Measurements from ENCODE around the gene MAP3K2. TPM values are rescaled to one million over a fixed set of nuclear protein-coding genes. Genes with fewer than 3 reads are reported as not detected.

Gene MAP3K2
- total and polyA plus RNA-seq, 4 donors: 5.9 to 46.2 (median 17.0) TPM

DNA sequence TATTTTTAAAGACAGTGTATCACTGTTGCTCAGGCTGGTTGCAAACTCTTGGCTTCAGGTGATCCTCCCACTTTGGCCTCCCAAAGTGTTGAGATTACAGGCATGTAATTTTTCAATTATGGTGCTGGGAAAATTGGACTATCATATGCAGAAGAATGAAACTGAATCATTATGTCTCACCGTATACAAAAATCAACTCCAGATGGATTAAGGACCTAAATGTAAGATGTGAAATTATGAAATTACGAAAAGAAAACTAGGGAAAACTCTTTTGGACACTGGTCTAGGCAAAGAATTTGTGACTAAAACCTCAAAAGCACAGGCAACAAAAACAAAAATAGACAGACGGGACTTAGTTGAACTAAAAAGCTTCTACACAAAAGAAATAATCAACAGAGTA lies 31.2 kb downstream of the MAP3K2 start:
- 98% methylated on average over 3 of the region's 3 CpGs for WGBS
- H3K27ac ChIP-seq (ENCODE audit: low read depth in 1 of 2, low read length in 2 of 2): no peak overlapping the region
- no peaks in the 10 kb centered on the region for H3K27me3 ChIP-seq (ENCODE audit: control insufficient read depth in 4 of 4, insufficient read depth in 4 of 4, low read length in 3 of 4)
- no peak overlapping the region for H3K4me3 ChIP-seq (ENCODE audit: low read depth in 1 of 3, low read length in 3 of 3)
- peaks cover 7 to 21% (median 18%) of the 10 kb centered on the region in 4 donors for H3K4me1 ChIP-seq (ENCODE audit: control insufficient read depth in 4 of 4, insufficient read depth in 4 of 4, low read length in 3 of 4)
- DNase-seq (ENCODE audit: low spot score): no peak
- H3K9me3 ChIP-seq (ENCODE audit: control insufficient read depth in 4 of 4, low read length in 3 of 4): no peaks in the 10 kb centered on the region
- H3K36me3 ChIP-seq (ENCODE audit: control insufficient read depth in 4 of 4, insufficient read depth in 3 of 4, low read depth in 1 of 4, low read length in 3 of 4): no peaks in the 10 kb centered on the region
- TF ChIP-seq TAF1 (conservative IDR thresholded peaks at IDR 0.05): no peak
- TF ChIP-seq, protein P1, sequence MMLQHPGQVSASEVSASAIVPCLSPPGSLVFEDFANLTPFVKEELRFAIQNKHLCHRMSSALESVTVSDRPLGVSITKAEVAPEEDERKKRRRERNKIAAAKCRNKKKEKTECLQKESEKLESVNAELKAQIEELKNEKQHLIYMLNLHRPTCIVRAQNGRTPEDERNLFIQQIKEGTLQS (IDR thresholded peaks at IDR 0.05): no peak
- TF ChIP-seq RXRA (IDR thresholded peaks at IDR 0.05): no peak
- no peak for TF ChIP-seq FOXA1 (IDR thresholded peaks at IDR 0.05)
- TF ChIP-seq YY1 (IDR thresholded peaks at IDR 0.05): no peak
- no peak for TF ChIP-seq SP1 (IDR thresholded peaks at IDR 0.05)
- no peak for TF ChIP-seq EGR1 (IDR thresholded peaks at IDR 0.05; ENCODE audit: low read depth in 2 of 2)
- no peak for TF ChIP-seq JUND (IDR thresholded peaks at IDR 0.05)
- TF ChIP-seq, protein P2, sequence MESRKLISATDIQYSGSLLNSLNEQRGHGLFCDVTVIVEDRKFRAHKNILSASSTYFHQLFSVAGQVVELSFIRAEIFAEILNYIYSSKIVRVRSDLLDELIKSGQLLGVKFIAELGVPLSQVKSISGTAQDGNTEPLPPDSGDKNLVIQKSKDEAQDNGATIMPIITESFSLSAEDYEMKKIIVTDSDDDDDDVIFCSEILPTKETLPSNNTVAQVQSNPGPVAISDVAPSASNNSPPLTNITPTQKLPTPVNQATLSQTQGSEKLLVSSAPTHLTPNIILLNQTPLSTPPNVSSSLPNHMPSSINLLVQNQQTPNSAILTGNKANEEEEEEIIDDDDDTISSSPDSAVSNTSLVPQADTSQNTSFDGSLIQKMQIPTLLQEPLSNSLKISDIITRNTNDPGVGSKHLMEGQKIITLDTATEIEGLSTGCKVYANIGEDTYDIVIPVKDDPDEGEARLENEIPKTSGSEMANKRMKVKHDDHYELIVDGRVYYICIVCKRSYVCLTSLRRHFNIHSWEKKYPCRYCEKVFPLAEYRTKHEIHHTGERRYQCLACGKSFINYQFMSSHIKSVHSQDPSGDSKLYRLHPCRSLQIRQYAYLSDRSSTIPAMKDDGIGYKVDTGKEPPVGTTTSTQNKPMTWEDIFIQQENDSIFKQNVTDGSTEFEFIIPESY (IDR thresholded peaks at IDR 0.05): no peak
- TF ChIP-seq FOXA2 (IDR thresholded peaks at IDR 0.05): no peak
- no peak for TF ChIP-seq GABPA (IDR thresholded peaks at IDR 0.05 in 1 of 2, conservative IDR thresholded peaks at IDR 0.05 in 1 of 2)
- TF ChIP-seq, protein P3, sequence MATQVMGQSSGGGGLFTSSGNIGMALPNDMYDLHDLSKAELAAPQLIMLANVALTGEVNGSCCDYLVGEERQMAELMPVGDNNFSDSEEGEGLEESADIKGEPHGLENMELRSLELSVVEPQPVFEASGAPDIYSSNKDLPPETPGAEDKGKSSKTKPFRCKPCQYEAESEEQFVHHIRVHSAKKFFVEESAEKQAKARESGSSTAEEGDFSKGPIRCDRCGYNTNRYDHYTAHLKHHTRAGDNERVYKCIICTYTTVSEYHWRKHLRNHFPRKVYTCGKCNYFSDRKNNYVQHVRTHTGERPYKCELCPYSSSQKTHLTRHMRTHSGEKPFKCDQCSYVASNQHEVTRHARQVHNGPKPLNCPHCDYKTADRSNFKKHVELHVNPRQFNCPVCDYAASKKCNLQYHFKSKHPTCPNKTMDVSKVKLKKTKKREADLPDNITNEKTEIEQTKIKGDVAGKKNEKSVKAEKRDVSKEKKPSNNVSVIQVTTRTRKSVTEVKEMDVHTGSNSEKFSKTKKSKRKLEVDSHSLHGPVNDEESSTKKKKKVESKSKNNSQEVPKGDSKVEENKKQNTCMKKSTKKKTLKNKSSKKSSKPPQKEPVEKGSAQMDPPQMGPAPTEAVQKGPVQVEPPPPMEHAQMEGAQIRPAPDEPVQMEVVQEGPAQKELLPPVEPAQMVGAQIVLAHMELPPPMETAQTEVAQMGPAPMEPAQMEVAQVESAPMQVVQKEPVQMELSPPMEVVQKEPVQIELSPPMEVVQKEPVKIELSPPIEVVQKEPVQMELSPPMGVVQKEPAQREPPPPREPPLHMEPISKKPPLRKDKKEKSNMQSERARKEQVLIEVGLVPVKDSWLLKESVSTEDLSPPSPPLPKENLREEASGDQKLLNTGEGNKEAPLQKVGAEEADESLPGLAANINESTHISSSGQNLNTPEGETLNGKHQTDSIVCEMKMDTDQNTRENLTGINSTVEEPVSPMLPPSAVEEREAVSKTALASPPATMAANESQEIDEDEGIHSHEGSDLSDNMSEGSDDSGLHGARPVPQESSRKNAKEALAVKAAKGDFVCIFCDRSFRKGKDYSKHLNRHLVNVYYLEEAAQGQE (IDR thresholded peaks at IDR 0.05): no peak
- TF ChIP-seq, protein P4, sequence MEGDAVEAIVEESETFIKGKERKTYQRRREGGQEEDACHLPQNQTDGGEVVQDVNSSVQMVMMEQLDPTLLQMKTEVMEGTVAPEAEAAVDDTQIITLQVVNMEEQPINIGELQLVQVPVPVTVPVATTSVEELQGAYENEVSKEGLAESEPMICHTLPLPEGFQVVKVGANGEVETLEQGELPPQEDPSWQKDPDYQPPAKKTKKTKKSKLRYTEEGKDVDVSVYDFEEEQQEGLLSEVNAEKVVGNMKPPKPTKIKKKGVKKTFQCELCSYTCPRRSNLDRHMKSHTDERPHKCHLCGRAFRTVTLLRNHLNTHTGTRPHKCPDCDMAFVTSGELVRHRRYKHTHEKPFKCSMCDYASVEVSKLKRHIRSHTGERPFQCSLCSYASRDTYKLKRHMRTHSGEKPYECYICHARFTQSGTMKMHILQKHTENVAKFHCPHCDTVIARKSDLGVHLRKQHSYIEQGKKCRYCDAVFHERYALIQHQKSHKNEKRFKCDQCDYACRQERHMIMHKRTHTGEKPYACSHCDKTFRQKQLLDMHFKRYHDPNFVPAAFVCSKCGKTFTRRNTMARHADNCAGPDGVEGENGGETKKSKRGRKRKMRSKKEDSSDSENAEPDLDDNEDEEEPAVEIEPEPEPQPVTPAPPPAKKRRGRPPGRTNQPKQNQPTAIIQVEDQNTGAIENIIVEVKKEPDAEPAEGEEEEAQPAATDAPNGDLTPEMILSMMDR (IDR thresholded peaks at IDR 0.05; ENCODE audit: low read depth, low read length, missing input control): no peak
- TF ChIP-seq NR2F2 (IDR thresholded peaks at IDR 0.05): no peak
- no peak for TF ChIP-seq RAD21 (IDR thresholded peaks at IDR 0.05)
- TF ChIP-seq, protein P5, sequence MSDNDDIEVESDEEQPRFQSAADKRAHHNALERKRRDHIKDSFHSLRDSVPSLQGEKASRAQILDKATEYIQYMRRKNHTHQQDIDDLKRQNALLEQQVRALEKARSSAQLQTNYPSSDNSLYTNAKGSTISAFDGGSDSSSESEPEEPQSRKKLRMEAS (IDR thresholded peaks at IDR 0.05): no peak
- H3K9ac ChIP-seq (ENCODE audit: low read depth in 1 of 2, low read length in 2 of 2): no peak overlapping the region

Measured in liver (tissue), 9 donors.